ENCODE results near the gene PCSK6. TPM values are rescaled to one million over a fixed set of nuclear protein-coding genes. Genes with fewer than 3 reads are reported as not detected.

PCSK6 gene
- total RNA-seq, 2 experiments from 2014 or later, result 2.7 to 3.0 TPM

DNA sequence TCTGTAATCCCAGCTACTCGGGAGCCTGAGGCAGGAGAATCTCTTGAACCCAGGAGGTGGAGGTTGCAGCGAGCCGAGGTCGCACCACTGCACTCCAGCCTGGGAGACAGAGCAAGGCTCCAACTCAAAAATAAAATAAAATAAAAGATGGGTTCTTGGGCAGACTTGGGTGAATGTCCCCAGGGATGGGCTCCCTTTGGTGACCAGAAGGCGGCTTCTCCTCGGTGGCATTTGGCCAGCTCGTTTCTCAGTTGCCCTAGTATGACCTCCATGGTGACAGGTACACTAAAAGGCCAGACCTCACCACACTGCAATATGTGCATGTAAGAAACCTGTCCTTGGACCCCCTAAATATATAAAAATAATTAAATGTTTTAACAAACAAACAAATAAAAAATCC, 118.4 kb downstream of the PCSK6 start:
- H3K27me3 Mint-ChIP-seq, result peaks cover 3% of the 10 kb centered on the region
- intact Hi-C loops (cut with micrococcal nuclease), result no loop called here
- TF ChIP-seq CTCF (IDR thresholded peaks at IDR 0.05), result no peak
- CTCF ChIA-PET, result interaction anchor here (1.2 to 1.3 kb wide), 2 partner anchors 131 to 270 kb away, joined by 3 to 4 read pairs; no protein-coding TSS in a partner anchor
- peaks cover 5% of the 10 kb centered on the region for H3K4me1 Mint-ChIP-seq (ENCODE audit: low read depth)
- DNase-seq, result no peak
- H3K27ac Mint-ChIP-seq, result no peak overlapping the region
- H3K36me3 Mint-ChIP-seq (ENCODE audit: low read depth), result no peaks in the 10 kb centered on the region
- no peaks in the 10 kb centered on the region for H3K9me3 Mint-ChIP-seq
- POLR2A ChIA-PET, result no interaction called here
- no peak overlapping the region for H3K4me3 Mint-ChIP-seq
- no peak for ATAC-seq

DNA sequence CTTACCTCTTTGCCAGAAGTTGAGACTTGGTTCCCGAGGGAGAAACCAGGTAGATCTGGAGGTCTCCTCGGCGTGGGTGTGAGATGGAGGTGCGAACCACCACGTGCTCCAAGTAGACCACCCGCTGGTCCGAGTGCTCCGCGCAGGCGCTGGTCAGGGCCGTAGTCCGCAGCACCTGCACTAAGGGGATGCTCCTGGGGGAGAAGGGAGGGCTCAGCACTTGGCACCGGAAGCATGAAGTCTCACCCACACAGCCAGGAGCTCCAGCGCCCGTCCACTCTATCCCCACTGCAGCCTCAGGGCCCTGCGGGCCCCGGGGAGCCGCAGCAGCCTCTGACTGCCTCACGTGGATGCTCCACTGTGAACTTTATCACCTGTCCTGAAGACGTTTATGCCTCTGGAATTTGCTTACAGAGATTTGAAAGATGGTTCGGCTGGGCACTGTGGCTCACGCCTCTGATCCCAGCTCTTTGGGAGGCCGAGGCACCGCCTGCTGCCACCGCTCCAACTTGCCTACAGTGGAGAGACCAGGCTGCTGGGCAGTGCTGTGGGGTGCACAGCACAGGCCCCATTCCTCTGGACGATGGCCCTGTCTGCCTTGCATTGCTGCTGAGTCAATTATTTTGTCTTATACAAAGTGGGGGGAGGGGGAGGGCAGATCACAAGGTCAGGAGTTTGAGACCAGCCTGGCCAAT, 119.0 kb downstream of the PCSK6 start:
- DNase-seq (no peak), ATAC-seq (no peak)
- TF ChIP-seq CTCF (IDR thresholded peaks at IDR 0.05), result no peak
- Mint-ChIP-seq H3K27ac (no peak overlapping the region), H3K36me3 (ENCODE audit: low read depth) (no peaks in the 10 kb centered on the region), H3K4me1 (ENCODE audit: low read depth) (peaks cover 5% of the 10 kb centered on the region), H3K4me3 (no peak overlapping the region), H3K9me3 (no peaks in the 10 kb centered on the region), H3K27me3 (peaks cover 3% of the 10 kb centered on the region)
- POLR2A ChIA-PET, result no interaction called here
- intact Hi-C loops (cut with micrococcal nuclease), result no loop called here
- CTCF ChIA-PET, result interaction anchor here (1.3 kb wide), 1 partner anchor 131 kb away, joined by 4 read pairs; no protein-coding TSS in a partner anchor

DNA sequence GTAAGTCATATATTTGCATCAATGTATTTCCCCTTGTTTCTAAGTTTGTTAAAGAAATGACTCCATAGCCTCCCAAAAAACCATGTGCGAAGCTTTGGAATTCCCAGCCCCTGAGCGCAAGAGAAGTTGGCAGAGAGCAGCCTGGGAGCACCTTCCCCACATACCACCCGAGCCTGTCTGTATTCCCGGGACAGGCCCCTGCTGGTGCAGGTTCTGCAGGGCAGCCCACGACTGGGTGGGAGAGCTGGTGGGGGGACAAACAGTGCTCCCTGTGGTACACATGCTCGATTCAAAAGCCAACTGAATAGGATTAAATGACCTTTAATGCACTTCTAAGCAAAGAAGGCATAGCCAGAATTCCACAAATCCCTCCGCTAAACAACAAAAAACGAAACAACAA, 119.8 kb downstream of the PCSK6 start:
- CTCF ChIA-PET, result no interaction called here
- POLR2A ChIA-PET, result no interaction called here
- no peak for ATAC-seq
- peaks cover 3% of the 10 kb centered on the region for H3K27me3 Mint-ChIP-seq
- no peak overlapping the region for H3K4me3 Mint-ChIP-seq
- H3K4me1 Mint-ChIP-seq (ENCODE audit: low read depth), result peaks cover 5% of the 10 kb centered on the region
- no peak overlapping the region for H3K27ac Mint-ChIP-seq
- DNase-seq, result no peak
- no peaks in the 10 kb centered on the region for H3K9me3 Mint-ChIP-seq
- intact Hi-C loops (cut with micrococcal nuclease), result no loop called here
- TF ChIP-seq CTCF (IDR thresholded peaks at IDR 0.05), result no peak
- H3K36me3 Mint-ChIP-seq (ENCODE audit: low read depth), result no peaks in the 10 kb centered on the region

- TF ChIP-seq CTCF (IDR thresholded peaks at IDR 0.05), result no peak
- DNase-seq (no peak), ATAC-seq (no peak)
- Mint-ChIP-seq H3K36me3 (ENCODE audit: low read depth) (no peaks in the 10 kb centered on the region), H3K27me3 (peaks cover 5% of the 10 kb centered on the region), H3K4me1 (ENCODE audit: low read depth) (peaks cover 5% of the 10 kb centered on the region), H3K9me3 (peaks cover 3% of the 10 kb centered on the region), H3K27ac (no peak overlapping the region), H3K4me3 (no peak overlapping the region)
- ChIA-PET CTCF (no interaction called here), POLR2A (no interaction called here)
- intact Hi-C loops (cut with micrococcal nuclease), result no loop called here
These were observed 120.5 kb downstream of the PCSK6 start for GRCh38 chr15:101368861-101369642.
